ENCODE results near the gene CTNNAL1. TPM values are rescaled to one million over a fixed set of nuclear protein-coding genes. Genes with fewer than 3 reads are reported as not detected.

Gene CTNNAL1
- total and polyA plus RNA-seq, 2 of the 8 experiments (the other 6 are each of a cell fraction or from before 2014, with no cell fraction given), result 23.2 to 66.1 TPM

DNA sequence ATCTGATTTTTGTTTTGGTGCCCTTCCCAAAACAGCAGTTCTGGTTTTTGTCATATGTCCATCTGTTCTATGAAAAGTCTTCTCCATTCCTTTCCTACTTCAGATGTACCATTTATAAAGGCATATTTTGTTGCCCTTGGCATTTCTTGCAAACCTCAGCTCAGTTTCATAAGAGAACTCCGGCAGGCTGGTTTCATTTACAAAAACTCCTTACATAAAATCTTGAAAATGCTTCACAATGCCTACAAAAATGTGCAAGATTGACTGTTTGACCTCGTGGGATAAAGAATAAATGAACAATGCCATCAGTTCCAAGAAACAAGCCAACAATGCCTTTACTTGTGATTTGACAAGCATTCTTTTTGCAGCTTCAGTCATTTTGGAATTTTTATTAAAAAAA lies 39.1 kb upstream of the CTNNAL1 start (continued):
- TF ChIP-seq RNF2 (IDR thresholded peaks at IDR 0.05; ENCODE audit: borderline replicate concordance, low read depth, low read length, missing control alignments, poor library complexity, severe bottlenecking), result no peak
- TF ChIP-seq POLR2A (IDR thresholded peaks at IDR 0.05; ENCODE audit: control extremely low read depth in 1 of 2, low read depth in 2 of 2, low read length in 2 of 2), result no peak
